Measurements from ENCODE around the gene FBLN7.
"Not testable (repeated sequence)": the region's sequence is repeated elsewhere in the genome, so short reads cannot be mapped to it uniquely, and the experiment has no call there.

Gene FBLN7

GRCh38 chr2:112187805-112188596, 49.8 kb downstream of the FBLN7 start:
- Histone ChIP-seq H2AFZ (ENCODE audit: low read depth, low read length) (no peak overlapping the region), H3K9me3 (ENCODE audit: low read length) (peaks cover 2% of the 10 kb centered on the region), H3K36me3 (ENCODE audit: insufficient read depth, low read length) (no peaks in the 10 kb centered on the region), H3K4me1 (ENCODE audit: insufficient read depth, low read length) (no peaks in the 10 kb centered on the region), H3K27me3 (ENCODE audit: insufficient read depth, low read length) (no peaks in the 10 kb centered on the region), H3K4me3 (ENCODE audit: low read length) (no peak overlapping the region)

DNA sequence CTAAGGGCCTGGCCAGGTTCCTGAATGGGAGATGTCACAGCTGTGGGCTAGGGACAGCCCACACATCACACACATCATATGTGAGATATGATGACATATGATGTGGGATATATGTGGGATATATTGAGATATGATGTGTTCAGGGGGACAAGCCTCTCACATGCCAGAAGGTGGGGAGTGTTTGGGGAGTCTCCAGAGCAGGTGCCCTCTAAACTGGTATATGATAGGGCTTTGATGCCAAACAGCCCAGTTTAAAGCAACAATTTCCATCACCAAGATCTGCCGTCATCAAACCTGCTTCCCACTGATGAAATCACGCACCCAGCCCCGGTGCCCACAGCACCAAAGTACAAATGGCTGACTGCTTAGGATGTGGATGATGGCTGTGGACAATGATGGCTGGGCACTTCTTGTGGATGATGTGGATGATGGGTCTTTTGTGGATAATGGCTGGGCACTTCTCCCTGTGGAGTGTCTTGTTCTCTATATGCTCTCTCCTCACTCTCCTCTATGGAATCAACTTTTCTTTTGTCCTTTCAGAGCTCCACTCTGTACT, 50.9 kb downstream of the FBLN7 start:
- no peak overlapping the region for H2AFZ ChIP-seq (ENCODE audit: low read depth, low read length)
- H3K9me3 ChIP-seq (ENCODE audit: low read length), result peaks cover 2% of the 10 kb centered on the region
- H3K4me1 ChIP-seq (ENCODE audit: insufficient read depth, low read length), result no peaks in the 10 kb centered on the region
- no peak overlapping the region for H3K4me3 ChIP-seq (ENCODE audit: low read length)
- H3K36me3 ChIP-seq (ENCODE audit: insufficient read depth, low read length), result no peaks in the 10 kb centered on the region
- no peaks in the 10 kb centered on the region for H3K27me3 ChIP-seq (ENCODE audit: insufficient read depth, low read length)

- no peaks in the 10 kb centered on the region for H3K36me3 ChIP-seq (ENCODE audit: insufficient read depth, low read length)
- H2AFZ ChIP-seq (ENCODE audit: low read depth, low read length), result no peak overlapping the region
- no peaks in the 10 kb centered on the region for H3K4me1 ChIP-seq (ENCODE audit: insufficient read depth, low read length)
- H3K9me3 ChIP-seq (ENCODE audit: low read length), result no peaks in the 10 kb centered on the region
- H3K4me3 ChIP-seq (ENCODE audit: low read length), result no peak overlapping the region
- H3K27me3 ChIP-seq (ENCODE audit: insufficient read depth, low read length), result no peaks in the 10 kb centered on the region
Observed at GRCh38 chr2:112194028-112194427, 55.8 kb downstream of the FBLN7 start.

- Histone ChIP-seq H2AFZ (ENCODE audit: low read depth, low read length) (no peak overlapping the region), H3K36me3 (ENCODE audit: insufficient read depth, low read length) (no peaks in the 10 kb centered on the region), H3K27me3 (ENCODE audit: insufficient read depth, low read length) (no peaks in the 10 kb centered on the region), H3K9me3 (ENCODE audit: low read length) (no peaks in the 10 kb centered on the region), H3K4me3 (ENCODE audit: low read length) (no peak overlapping the region), H3K4me1 (ENCODE audit: insufficient read depth, low read length) (no peaks in the 10 kb centered on the region)
Observed at GRCh38 chr2:112194482-112194881, 56.3 kb downstream of the FBLN7 start.

- H3K36me3 ChIP-seq (ENCODE audit: insufficient read depth, low read length), result no peaks in the 10 kb centered on the region
- H3K9me3 ChIP-seq (ENCODE audit: low read length), result no peaks in the 10 kb centered on the region
- no peaks in the 10 kb centered on the region for H3K4me1 ChIP-seq (ENCODE audit: insufficient read depth, low read length)
- H3K27me3 ChIP-seq (ENCODE audit: insufficient read depth, low read length), result no peaks in the 10 kb centered on the region
- no peak overlapping the region for H3K4me3 ChIP-seq (ENCODE audit: low read length)
- no peak overlapping the region for H2AFZ ChIP-seq (ENCODE audit: low read depth, low read length)
Observed at GRCh38 chr2:112195167-112195766, 57.1 kb downstream of the FBLN7 start.

GRCh38 chr2:112195950-112196349, 57.8 kb downstream of the FBLN7 start:
- H2AFZ ChIP-seq (ENCODE audit: low read depth, low read length), result no peak overlapping the region
- H3K27me3 ChIP-seq (ENCODE audit: insufficient read depth, low read length), result no peaks in the 10 kb centered on the region
- H3K4me1 ChIP-seq (ENCODE audit: insufficient read depth, low read length), result no peaks in the 10 kb centered on the region
- no peak overlapping the region for H3K4me3 ChIP-seq (ENCODE audit: low read length)
- H3K9me3 ChIP-seq (ENCODE audit: low read length), result no peaks in the 10 kb centered on the region
- H3K36me3 ChIP-seq (ENCODE audit: insufficient read depth, low read length), result no peaks in the 10 kb centered on the region

DNA sequence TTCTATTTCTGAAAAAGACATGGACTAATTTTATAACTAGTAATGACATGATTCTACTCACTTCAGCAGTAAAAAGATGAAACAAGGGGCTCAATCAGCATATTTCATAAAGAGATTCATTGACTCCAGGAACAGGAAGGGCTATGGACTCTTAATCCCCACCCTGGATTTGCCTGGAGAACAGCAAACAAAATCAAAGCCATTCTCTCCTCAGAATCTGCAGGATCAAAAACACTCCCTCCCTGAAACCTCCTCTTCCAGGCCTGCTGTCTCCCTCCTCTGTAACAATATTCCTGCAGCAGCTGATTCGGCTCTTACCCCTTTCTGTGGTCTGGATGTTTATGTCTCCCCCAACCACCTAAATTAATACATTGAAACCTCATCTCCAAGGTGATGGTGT, 59.7 kb downstream of the FBLN7 start:
- Histone ChIP-seq H3K27me3 (ENCODE audit: insufficient read depth, low read length) (no peaks in the 10 kb centered on the region), H3K36me3 (ENCODE audit: insufficient read depth, low read length) (no peaks in the 10 kb centered on the region), H3K4me3 (ENCODE audit: low read length) (no peak overlapping the region), H3K4me1 (ENCODE audit: insufficient read depth, low read length) (no peaks in the 10 kb centered on the region), H2AFZ (ENCODE audit: low read depth, low read length) (no peak overlapping the region), H3K9me3 (ENCODE audit: low read length) (peaks cover 3% of the 10 kb centered on the region)

DNA sequence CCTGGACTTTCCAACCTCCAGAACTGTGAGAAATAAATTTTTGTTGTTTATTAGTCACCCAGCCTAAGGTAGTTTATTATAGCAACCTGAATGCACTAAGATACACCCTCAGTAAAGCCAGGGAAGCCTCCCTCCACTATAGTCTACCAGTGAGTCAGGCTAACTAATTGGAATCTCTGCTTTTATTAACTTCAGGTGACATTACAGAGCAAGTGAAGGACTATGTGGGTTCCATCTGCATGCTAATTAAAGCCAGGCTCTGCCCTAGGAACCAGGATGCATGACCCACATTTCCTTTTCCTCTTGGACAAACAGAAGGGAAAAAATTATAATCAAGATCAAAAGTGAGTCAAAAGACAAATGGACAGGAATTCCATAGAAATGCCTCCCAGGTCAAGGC, 60.6 kb downstream of the FBLN7 start:
- H3K36me3 ChIP-seq (ENCODE audit: insufficient read depth, low read length), result no peaks in the 10 kb centered on the region
- H3K4me1 ChIP-seq (ENCODE audit: insufficient read depth, low read length), result no peaks in the 10 kb centered on the region
- H3K4me3 ChIP-seq (ENCODE audit: low read length), result no peak overlapping the region
- H3K9me3 ChIP-seq (ENCODE audit: low read length), result peaks cover 7% of the 10 kb centered on the region
- no peak overlapping the region for H2AFZ ChIP-seq (ENCODE audit: low read depth, low read length)
- no peaks in the 10 kb centered on the region for H3K27me3 ChIP-seq (ENCODE audit: insufficient read depth, low read length)

GRCh38 chr2:112199188-112199587, 61.0 kb downstream of the FBLN7 start:
- Histone ChIP-seq H3K27me3 (ENCODE audit: insufficient read depth, low read length) (no peaks in the 10 kb centered on the region), H2AFZ (ENCODE audit: low read depth, low read length) (no peak overlapping the region), H3K9me3 (ENCODE audit: low read length) (peaks cover 7% of the 10 kb centered on the region), H3K36me3 (ENCODE audit: insufficient read depth, low read length) (no peaks in the 10 kb centered on the region), H3K4me3 (ENCODE audit: low read length) (no peak overlapping the region), H3K4me1 (ENCODE audit: insufficient read depth, low read length) (no peaks in the 10 kb centered on the region)

DNA sequence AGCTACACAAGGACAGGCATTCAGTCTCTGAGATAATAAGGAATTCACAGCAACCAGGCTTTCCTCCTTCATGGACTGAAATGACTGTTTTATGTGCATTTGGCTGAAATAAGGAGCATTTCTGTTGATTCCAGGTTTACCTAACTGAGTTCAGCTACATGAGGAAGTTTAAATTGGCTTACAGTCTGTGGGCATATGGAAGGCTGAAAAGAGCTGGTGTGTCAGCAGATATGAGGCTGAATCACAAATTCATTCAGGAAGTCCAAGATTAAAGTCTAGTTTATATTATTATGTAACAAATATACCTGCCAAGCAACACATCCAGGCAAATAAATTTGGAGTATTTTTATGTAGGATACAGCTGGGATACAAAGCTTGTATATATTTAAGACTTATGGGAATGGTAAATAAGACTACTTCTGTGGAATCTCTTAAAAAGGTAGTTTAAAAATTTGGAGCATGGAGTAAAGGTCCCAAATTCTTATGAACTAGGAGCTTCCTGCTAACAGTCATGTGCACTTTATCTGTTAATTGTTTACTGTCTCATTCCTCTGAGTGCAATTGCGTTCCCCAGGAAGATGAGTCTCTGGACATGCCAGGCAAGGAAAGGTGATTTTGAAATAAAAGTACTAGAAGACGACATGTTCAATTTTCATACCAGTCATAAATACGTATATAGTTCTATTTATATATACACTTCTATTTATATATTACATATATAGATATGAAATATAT, 63.7 kb downstream of the FBLN7 start:
- no peaks in the 10 kb centered on the region for H3K36me3 ChIP-seq (ENCODE audit: insufficient read depth, low read length)
- H3K9me3 ChIP-seq (ENCODE audit: low read length), result peaks cover 7% of the 10 kb centered on the region
- no peaks in the 10 kb centered on the region for H3K4me1 ChIP-seq (ENCODE audit: insufficient read depth, low read length)
- no peak overlapping the region for H2AFZ ChIP-seq (ENCODE audit: low read depth, low read length)
- no peaks in the 10 kb centered on the region for H3K27me3 ChIP-seq (ENCODE audit: insufficient read depth, low read length)
- H3K4me3 ChIP-seq (ENCODE audit: low read length), result no peak overlapping the region

DNA sequence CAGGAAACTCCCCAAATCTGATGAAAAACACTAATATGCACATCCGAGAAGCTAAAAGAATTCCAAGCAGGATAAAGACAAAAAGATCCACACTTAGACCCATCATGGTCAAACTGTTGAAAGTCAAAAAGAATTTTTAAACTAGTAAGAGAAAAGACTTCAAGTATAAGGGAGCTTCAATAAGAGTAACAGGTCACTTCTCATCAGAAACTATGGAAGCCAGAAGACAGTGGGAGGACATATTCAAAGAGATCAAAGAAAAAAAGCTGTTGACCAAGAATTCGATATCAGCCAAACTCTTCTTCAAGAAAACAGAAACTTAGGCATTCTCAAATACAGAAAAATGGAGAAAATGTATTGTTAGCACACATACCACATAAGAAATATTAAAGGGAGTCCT, 66.2 kb downstream of the FBLN7 start:
- Histone ChIP-seq H3K27me3 (ENCODE audit: insufficient read depth, low read length) (no peaks in the 10 kb centered on the region), H2AFZ (ENCODE audit: low read depth, low read length) (no peak overlapping the region)

DNA sequence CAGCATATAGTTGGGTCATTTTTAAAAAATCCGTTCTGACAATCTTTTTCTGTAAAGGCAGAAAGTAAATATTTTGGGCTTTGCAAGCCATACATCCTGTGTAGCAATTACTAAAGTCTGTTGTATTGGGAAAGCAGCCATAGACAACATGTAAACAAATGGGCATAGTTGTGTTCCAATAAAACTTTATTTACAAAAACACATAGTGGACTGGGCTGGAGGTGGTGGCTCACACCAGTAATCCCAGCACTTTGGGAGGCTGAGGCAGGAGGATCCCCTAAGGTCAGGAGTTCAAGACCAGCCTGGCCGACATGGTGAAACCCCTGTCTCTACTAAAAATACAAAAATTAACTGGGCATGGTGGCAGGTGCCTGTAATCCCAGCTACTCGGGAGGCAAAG, 69.7 kb downstream of the FBLN7 start:
- not testable (repeated sequence) for H3K27me3 ChIP-seq (ENCODE audit: insufficient read depth, low read length); H3K4me3 ChIP-seq (ENCODE audit: low read length); H3K36me3 ChIP-seq (ENCODE audit: insufficient read depth, low read length); H3K4me1 ChIP-seq (ENCODE audit: insufficient read depth, low read length); H2AFZ ChIP-seq (ENCODE audit: low read depth, low read length)
- peaks cover 12% of the 10 kb centered on the region for H3K9me3 ChIP-seq (ENCODE audit: low read length)

More for the DNA sequence above, 66.2 kb downstream of the FBLN7 start:
- Histone ChIP-seq H3K4me1 (ENCODE audit: insufficient read depth, low read length) (no peaks in the 10 kb centered on the region), H3K36me3 (ENCODE audit: insufficient read depth, low read length) (no peaks in the 10 kb centered on the region), H3K9me3 (ENCODE audit: low read length) (peaks cover 7% of the 10 kb centered on the region), H3K4me3 (ENCODE audit: low read length) (no peak overlapping the region)

DNA sequence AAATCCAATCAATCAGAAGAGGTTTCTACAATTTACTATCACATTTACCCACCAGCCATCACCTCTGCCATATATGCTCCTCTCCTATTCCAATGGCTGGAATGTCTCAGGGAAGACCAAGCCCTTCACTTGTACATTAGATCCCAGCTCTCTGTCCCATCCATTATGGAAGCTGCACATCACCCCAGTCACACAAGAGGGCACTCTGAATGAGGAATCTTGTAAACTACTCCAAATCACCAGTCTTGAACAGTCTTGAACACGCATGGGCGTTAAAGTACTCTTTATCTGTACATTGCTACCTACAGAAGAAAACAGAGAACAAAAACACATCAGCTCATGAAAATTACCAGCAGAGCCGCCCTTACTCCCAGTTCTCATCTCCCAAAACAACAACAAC, 78.0 kb downstream of the FBLN7 start:
- H3K4me3 ChIP-seq (ENCODE audit: low read length), result no peak overlapping the region
- H2AFZ ChIP-seq (ENCODE audit: low read depth, low read length), result no peak overlapping the region
- peaks cover 24% of the 10 kb centered on the region for H3K36me3 ChIP-seq (ENCODE audit: insufficient read depth, low read length)
- peaks cover 16% of the 10 kb centered on the region for H3K9me3 ChIP-seq (ENCODE audit: low read length)
- no peaks in the 10 kb centered on the region for H3K27me3 ChIP-seq (ENCODE audit: insufficient read depth, low read length)
- no peaks in the 10 kb centered on the region for H3K4me1 ChIP-seq (ENCODE audit: insufficient read depth, low read length)

Data from neuron (in vitro differentiated cells).